GM21825 (cell line): ENCODE data around the gene MVP.
"Not testable (repeated sequence)": the region's sequence is repeated elsewhere in the genome, so short reads cannot be mapped to it uniquely, and the experiment has no call there.

Source experiments
- ATAC-seq: cut with Tn5 transposase; IDR thresholded peaks from one replicate; pipeline ENCODE4 v1.9.1; 2021; ENCODE audit warnings: mild to moderate bottlenecking, moderate library complexity; ENCODE audit not compliant: unreplicated experiment

The MVP gene

DNA sequence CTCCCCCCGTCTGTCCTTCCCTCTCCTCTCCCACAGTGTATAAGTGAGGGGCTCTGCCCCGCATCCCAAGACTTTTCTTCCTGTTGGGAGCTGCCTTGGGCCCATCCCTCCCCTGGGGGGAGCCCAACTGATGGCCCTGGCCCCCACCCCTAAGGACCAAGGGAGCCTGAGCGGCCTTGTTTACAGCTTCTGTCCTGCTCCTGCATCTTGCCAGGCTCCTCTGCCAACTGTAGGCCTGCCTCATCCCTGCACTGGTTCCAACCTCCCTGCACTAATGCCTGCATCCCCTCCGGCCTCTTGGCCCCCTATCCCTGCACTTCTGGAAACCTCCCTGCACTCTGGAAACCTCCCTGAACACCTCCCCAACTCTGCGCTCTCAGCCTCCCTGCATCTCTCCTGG, 5.7 kb upstream of the MVP start:
- ATAC-seq = no peak

DNA sequence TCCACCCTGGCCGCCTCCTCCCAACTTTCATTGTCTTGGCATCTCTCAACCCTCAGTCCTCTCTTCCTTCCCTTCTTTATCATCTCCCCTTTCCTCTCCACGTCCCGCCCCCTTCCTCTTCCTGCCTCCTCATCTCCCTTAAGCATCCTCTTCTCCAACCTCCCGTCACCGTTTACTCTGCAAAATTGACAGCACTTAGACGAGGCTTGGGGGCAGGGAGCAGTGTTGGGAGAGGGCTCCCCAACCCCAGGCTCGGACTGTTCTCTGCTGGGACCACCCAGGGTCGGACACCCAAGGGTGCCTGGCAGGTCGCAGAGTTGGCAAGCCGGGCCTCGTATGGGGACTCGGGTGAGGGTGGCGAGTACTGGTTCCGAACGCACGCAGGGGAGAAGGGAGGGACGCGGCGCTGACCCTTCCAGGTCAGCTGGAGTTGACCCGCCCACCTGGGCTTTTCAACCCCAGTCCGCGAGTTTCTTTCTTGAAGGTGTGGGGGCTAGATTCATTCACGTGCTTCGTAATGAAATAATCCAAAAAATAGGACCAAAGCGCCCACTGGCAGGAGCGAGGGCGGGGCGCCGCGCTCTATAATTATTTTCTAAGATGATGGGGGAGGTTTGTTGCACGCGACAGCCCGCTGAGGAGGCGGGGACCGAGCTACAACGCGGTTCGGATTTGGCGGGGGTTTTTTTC, 5.1 kb upstream of the MVP start:
- no peak for ATAC-seq

DNA sequence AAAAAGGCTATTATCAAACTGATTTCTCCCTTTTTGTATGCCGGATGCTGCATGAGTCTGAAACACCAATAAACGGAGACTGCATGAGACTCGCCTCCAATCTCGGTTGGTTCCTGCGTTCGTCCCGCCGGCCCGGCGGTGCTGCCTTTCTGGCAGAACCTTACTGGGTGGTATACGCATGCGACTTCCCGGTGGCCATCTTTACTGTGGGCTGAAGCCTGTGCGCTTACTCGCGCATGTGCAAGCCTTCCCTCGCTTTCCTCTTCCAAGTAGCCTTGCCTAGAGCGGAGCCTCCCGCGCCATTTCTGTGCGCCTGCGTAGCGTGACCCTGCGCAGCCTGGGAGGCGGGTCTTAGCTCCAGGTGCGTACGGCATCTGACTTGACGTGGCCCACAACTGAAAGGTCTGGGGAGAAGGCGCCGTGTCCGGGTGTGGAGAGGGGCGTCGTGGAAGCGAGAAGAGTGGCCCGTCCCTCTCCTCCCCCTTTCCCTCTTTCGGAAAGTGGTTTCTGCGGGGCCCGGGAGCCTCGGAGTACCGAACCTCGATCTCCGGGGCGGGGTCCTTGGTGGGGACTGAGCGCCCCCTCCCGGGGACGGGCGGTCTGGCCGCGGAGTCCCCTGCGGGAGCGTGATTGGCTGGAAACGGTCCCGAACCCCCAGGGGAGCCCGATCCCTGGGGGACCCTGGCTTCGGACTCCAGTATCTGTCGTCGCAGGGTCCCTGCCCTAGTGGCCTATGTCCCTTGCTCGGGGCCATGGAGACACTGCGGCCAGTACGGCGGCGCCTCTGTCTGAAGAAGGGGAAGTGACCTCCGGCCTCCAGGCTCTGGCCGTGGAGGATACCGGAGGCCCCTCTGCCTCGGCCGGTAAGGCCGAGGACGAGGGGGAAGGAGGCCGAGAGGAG, 4.2 kb upstream of the MVP start, which contains the start of gene PAGR1:
PAGR1 (plus strand) TSS at position 360 of the 901 bp plus-strand sequence; CDS start at position 734, 374 bp downstream.
- ATAC-seq = peak; percentile 46

DNA sequence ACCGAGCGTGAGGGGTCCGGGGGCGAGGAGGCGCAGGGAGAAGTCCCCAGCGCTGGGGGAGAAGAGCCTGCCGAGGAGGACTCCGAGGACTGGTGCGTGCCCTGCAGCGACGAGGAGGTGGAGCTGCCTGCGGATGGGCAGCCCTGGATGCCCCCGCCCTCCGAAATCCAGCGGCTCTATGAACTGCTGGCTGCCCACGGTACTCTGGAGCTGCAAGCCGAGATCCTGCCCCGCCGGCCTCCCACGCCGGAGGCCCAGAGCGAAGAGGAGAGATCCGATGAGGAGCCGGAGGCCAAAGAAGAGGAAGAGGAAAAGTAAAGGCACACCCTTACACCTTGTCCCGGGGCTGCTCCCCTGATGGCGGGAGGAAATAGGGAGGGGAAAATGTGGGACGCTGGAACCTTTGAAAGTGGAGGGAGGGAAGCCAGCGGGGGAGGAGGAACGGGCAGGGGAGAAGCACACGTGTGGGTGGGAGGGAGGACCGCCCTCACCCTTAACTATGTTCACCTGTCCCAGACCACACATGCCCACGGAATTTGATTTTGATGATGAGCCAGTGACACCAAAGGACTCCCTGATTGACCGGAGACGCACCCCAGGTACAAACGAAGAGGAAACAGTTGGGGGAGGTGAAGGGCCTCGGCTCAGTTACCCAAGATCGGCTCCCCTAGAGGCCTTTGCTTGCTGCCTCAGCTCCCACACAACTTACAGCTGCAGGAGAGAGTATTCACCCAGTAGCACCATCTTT, 3.4 kb upstream of the MVP start:
- ATAC-seq = peak; percentile 6

DNA sequence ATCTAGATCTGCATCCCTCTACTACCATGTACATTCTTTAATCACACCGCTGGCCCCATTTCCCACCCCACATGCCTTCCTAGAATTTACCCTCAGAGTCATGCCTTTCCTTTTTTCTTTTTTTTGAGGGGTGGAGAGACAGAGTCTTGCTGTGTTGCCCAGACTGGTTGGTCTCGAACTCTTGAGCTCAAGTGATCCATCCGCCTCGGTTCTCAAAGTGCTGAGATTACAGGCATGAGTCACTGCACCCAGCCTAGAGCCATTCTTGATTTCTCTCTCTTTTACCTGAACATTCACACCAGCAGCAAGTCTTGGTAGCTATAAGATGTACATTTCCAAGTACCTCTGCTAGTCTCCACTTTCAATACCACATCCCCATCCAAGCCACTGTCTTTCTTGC, 2.2 kb upstream of the MVP start:
- no peak for ATAC-seq

DNA sequence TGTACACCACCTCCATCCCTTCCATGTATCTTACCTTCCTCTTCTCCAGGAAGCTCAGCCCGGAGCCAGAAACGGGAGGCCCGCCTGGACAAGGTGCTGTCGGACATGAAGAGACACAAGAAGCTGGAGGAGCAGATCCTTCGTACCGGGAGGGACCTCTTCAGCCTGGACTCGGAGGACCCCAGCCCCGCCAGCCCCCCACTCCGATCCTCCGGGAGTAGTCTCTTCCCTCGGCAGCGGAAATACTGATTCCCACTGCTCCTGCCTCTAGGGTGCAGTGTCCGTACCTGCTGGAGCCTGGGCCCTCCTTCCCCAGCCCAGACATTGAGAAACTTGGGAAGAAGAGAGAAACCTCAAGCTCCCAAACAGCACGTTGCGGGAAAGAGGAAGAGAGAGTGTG, 756 bp upstream of the MVP start:
- ATAC-seq = no peak

DNA sequence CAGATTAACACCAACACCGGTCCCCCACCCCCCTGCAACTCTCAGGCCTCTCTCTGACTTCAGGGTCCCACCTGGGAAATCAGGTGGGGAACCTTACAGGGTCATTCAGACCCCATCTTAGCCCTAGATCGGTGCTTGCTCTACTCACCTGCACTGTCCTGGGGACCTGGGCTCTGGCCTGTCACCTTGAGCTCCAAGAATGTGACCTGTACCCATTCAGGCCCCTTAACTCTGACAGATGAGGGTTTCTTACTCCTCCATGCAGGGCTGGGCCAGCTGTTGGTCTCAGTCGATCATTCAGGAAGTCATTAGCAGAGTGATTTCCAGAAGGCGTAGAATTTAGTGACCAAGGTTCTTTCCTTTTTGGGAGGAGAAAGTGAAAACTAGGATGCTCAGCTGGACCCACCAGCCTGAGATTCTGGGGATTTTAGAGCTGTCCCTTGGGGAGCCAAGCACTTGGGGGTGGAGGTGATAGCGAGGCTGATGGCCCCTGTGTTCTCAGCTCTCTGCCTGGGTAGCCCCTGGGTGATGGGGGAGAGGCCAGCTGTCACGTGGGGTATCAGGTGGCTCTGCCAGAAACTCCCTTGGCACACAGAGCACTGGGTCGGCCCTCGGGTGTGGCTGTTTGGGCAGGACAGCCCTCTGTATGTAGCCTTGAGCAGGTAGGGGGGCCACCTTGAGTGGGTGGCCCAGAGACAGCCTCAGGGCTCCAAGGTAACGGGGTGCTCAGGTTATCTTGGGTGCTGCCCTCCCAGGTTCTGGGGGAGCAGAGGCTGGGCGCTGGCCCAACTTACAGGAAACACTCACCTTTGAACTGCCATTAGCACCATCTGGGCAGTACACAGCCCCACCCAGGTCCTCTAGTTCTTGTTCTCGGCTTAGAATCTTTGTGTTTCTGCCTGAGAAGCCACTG, 724 bp downstream of the MVP start:
- ATAC-seq = no peak

DNA sequence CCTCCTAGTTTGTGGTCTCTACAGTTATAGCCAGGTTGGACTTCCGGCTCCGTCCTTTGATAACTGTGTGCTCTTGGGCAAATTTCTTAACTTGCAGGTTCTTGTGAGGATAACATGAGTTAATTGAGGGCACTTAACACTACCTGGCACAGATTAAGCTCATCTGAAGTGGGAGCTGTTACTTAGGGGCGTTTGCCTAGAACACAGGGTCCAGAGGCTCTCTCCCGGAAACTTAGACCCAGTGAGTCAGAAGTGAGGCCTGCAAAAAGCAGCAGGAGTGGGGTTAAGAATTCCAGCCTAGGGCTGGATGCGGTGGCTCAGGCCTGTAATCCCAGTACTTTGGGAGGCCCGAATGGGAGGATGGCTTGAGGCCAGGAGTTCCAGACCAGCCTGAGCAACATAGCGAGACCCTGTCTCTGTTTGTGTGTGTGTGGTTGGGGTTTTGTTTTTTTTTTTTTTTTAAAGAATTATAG, 1.4 kb downstream of the MVP start:
- ATAC-seq = no peak

DNA sequence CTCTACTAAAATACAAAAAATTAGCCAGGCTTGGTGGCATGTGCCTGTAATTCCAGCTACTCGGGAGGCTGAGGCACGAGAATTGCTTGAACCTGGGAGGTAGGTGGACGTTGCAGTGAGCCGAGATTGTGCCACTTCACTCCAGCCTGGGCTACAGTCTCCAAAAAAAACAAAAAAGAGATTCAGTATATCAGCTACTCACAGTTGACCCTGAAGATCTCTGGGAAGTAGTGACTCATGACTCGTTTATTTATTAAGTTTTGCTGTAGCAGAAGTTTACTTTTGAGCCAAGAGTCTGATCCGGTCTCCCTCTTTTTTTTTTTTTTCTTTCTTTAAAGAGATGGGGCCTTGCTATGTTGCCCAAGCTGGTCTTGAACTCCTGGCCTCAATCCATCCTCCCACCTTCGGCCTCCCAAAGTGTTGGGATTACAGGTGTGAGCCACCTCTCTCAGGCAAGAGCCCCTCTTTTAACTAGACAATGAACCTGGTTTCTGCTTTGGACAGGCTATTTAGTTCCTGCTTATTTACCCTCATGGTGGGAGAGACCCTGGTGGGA, 4.4 kb downstream of the MVP start:
- ATAC-seq = no peak

DNA sequence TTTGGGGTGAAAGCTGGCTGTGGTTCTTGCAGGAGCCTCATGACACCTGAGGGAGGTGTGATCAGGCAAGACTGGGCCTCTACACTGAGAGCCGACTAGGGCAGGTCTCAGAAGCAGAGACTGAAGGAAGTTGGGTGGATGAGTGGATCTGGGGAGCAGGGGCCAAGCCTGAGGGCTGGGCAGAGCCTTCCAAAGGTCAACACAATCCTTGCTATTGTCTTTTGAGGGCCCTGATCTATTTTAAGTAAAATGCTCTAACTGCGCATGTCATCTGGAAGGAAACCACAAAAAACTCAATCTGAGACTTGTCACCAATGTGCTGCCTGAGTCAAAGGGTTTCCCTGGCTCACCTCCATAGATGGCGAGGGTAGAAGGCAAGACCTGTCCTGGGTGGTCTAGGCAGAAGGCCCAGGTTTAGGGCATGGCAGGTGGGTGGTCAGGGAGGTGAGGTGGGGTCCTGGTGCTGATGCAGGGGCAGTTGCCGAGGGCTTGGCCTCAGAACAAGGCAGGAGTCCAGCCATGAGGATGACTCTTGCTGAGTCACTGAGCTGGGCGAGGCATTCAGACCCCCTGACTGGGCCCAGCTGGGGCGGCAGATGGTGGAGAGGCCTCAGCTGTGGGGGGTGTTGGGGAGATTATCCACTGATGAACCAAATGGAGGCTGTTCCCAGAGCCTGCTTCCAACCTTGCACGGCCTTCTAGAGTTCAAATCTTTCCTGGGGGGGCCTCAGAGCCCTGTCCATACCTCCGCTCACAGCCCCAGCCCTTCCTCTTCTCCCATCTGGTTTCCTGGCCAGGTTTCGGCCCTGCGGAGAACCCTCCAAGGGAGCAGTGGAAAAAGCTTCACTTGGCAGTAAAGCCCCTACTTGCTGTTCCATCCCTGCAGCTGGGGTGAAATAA, 5.1 kb downstream of the MVP start:
- no peak for ATAC-seq

DNA sequence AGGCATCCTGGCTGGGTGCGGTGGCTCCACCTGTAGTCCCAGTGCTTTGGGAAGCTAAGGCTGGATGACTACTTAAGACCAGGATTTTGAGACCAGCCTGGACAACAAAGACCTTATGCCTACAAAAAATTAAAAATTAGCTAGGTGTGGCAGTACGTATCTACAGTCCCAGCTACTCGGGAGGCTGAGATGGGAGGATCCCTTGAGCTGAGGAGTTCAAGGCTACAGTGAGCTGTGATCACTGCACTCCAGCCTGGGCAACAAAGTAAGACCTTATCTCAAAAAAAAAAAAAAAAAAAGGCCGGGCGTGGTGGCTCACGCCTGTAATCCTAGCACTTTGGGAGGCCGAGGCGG, 6.1 kb downstream of the MVP start:
- no peak for ATAC-seq

DNA sequence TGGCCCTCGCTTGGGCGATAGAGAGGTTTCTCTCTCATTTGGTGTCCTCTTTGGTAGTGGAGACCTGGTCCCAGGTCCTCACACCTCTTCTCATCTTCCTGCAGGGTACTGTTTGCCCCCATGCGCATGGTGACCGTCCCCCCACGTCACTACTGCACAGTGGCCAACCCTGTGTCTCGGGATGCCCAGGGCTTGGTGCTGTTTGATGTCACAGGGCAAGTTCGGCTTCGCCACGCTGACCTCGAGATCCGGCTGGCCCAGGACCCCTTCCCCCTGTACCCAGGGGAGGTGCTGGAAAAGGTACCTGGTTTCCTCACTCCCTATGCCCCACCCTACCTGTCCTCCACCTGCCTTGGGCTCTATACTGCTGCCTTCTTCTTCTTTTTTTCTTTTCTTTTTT, 10.5 kb downstream of the MVP start:
- no peak for ATAC-seq

DNA sequence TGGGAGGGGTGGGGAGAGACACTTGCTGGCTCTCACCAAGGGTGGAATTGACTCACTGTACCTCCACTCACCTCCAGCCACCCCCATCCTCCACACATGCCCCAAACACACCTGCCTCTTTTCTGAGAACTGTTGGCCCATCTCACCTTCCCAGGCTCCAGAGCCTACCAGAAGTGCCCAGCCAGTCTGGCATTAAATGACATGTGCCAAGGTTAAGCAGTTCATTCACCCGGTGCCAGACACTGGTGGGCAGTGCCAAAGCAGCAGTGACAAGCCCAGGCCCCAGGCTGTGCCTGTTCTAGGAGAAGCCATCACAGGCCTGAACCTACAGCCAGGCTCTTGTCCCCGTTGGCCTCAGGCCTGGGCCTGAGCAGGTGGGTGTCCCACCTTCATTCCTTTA, 11.2 kb downstream of the MVP start:
- no peak for ATAC-seq

DNA sequence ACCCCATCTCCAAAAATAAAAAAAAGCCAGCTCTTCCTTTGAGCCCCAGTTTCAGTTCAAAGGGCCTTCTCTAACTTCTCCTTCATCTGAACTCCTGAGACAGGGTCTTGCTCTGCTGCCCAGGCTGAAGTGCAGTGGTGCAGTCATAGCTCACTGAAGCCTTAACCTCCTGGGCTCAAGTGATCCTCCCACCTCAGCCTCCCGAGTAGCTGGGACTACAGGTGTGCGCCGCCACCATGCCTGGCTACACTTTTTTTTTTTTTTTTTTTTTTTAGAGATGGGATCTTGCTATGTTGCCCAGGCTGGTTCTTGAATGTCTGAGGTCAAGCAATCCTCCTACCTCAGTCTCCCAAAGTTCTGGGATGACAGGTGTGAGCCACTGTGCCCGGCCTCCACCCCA, 13.0 kb downstream of the MVP start:
- not testable (repeated sequence) for ATAC-seq

DNA sequence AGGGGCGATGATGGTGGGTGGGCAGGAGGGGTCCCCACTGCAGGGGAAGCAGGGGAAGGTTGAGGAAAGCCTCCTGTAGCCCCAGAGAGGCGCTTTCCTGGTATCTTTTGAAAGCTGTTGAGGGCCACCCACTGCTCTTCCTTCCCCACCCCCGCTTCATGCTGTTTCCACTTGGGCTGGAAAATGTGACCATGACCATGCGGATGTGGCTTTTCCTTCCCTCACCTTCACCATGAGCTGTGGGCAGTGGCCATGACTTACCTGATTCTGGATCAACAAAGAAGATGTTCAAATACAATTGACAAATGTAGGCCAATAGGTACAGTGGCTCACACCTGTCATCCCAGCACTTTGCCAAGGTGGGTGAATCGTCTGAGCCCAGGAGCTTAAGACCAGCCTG, 13.8 kb downstream of the MVP start:
- no peak for ATAC-seq

DNA sequence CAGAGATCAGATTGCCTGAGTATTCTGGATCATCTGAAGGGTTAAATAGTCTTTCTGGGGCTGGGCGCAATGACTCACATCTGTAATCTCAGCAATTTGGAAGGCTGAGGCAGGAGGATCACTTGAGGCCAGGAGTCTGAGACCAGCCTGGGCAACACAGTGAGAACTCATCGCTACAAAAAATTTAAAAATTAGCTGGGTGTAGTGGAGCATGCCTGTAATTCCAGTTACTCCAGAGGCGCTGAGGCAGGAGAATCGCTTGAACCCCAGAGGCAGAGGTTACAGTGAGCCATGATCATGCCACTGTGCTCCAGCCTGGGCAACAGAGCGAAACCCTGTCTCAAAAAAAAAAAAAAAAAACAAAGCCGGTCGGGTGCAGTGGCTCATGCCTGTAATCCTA, 15.7 kb downstream of the MVP start:
- no peak for ATAC-seq

DNA sequence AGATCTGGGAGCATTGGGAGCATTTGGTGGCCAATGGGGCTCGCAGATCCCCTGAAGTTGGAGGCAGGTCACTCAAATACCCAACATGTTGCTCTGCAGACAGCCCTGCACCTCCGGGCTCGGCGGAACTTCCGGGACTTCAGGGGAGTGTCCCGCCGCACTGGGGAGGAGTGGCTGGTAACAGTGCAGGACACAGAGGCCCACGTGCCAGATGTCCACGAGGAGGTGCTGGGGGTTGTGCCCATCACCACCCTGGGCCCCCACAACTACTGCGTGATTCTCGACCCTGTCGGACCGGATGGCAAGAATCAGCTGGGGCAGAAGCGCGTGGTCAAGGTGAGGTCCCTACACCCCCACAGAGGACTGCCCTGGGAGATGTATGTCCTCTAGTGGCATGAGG, 16.4 kb downstream of the MVP start:
- no peak for ATAC-seq

DNA sequence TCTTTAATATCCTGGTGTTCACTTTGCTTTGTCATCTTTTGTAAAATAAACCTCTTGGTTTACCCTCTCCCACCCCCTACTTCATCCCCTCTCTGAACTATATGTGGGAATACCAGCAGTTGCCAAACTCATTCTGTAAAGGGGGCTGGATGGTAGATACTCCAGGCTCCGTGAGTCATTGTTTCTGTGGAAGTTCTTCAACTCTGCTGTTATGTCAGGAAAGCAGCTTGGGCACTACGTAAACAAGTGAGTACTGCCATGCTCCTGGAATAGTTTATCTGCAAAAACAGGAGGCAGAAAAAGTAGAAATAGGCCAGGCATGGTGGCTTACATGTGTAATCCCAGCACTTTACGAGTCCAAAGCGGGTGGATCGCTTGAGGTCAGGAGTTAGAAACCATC, 17.6 kb downstream of the MVP start:
- no peak for ATAC-seq

DNA sequence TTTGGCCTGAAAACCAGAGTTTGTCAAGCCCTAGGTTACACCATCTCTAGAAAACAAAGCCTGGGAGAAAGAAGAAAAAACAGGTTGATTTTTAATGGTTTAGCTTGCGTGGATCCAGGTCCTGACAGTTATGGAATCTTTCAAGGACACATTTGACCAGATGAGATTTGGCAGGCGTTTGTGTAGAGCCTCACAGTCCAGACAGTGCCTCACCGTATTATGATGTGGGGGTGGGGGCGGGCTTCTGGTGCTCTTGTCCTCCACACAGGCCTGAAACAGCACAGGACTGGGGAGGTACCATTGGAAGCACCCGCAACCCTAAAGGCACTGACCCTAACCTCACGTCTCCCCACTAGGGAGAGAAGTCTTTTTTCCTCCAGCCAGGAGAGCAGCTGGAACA, 19.6 kb downstream of the MVP start:
- ATAC-seq = no peak
